Skin epidermis (tissue), 12 donors: ENCODE measurements around the gene CHRD.
"Not testable (repeated sequence)": the region's sequence is repeated elsewhere in the genome, so short reads cannot be mapped to it uniquely, and the experiment has no call there.

ENCODE experiments used
- H3K27ac ChIP-seq, 21 experiments: fragments of 200-600 bp; sonication (generic) in 11 of 21; one replicate each; pipeline ENCODE4 v1.5.0; 2020; ENCODE audit warnings: mild to moderate bottlenecking in 3 of 21, inconsistent platforms in 2 of 21, moderate library complexity in 2 of 21
- H3K4me3 ChIP-seq, 7 experiments: fragments of 200-600 bp; sonication (generic) in 2 of 7; one replicate each; pipeline ENCODE4 v1.5.0; 2020; ENCODE audit warnings: inconsistent platforms in 2 of 7, mild to moderate bottlenecking in 2 of 7, moderate library complexity in 1 of 7

Gene CHRD

DNA sequence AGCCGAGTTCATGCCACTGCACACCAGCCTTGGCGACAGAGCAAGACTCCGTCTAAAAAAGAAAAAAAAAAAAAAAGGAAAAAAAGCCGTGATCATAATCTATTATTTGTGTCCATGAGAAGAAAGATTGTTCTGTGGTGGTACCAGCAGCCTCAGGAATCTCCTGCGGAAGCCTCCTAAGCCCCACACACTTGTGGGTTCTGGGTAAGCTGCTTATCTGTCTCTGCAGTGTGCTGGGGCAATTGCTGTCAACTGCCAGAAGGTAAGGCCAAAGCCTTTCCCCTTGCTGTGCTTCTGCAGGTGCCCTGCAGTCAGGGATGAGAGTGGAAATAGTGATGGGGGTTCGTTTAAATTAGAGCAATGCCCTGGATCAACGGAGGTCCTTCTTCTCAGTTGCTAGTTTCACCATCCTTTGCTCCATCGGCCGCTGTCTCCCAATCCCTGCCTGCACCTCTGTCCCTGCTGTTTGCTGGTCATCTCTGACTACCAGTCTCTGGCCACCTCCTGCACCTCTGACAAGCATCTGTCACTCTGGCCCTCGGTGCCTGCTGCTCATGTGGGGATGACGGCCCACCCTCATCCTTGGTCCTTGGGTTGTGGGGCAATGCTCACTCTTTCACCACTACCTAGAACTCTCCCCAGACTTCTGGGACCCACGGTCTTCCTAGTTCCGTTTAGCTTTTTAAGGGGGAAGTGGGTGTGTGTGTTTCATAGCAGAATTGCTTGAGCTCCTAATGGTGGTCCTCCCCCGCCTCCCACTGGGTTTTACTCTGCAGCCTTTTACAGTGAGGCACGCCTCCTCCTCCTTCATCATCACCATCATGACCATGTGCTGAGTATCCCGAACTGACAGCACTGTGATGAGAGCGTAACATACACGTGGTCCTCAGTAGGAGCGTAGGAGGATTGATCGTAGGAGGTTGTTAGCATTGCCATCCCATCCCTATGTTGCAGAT is 25.5 kb downstream of the CHRD start:
- H3K27ac ChIP-seq: no peak overlapping the region
- no peak overlapping the region for H3K4me3 ChIP-seq

DNA sequence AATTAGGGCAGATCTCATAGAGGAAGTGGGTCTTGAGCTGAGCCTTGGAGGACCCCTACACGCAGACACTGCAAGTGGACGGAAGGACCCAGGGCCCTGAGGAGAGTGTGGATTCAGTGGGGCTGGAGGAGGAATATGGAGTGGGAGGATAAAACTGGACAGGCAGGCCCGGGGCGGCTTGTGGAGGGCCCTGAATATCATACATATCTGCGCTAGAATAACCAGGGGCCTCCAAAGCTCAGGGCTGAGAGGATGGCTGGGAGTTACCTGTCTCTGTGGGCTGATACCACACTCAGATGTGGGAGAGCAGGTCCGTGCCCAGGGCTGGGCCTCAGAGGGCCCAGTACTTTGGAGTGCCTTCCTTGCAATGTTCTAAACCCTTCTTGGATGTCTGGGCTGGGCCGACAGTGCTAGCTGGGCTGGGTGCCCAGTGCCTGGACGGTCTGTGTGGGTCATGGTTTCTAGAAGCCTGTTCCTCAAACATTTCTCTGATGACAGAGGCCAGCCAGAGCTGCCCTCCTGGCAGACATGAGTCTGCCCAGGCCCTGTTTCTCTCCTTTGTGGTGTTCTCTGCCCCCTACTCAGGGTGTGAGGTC is 29.6 kb downstream of the CHRD start:
- H3K4me3 ChIP-seq: no peak overlapping the region
- H3K27ac ChIP-seq: no peak overlapping the region

DNA sequence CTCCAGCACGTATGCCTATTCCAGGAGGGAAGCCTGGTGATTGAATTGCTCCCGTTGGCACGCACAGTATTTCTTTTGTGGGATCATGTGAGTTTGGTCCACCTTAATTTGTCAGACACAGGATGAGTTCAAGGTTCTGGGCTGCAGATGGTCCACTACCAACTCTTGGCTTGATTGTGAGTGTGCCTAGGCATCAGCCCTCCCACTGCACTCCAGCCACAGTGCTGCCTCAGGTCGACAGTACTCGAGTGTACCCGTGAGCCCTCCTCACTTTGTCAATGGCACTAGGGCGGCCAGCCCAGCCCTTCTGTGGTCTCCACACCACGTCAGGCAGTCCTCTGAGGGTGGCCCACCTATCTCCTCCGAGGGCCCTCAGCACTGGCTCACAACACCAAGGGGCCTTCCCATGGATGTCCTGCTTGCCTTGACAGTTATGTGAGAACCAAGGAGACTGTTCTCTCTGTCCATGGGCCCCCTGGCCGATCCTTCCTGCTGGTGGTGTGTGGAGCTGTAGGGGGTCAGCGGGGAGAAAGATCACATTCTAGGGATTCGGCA is 30.2 kb downstream of the CHRD start:
- Histone ChIP-seq H3K4me3 (no peak overlapping the region), H3K27ac (no peak overlapping the region)

DNA sequence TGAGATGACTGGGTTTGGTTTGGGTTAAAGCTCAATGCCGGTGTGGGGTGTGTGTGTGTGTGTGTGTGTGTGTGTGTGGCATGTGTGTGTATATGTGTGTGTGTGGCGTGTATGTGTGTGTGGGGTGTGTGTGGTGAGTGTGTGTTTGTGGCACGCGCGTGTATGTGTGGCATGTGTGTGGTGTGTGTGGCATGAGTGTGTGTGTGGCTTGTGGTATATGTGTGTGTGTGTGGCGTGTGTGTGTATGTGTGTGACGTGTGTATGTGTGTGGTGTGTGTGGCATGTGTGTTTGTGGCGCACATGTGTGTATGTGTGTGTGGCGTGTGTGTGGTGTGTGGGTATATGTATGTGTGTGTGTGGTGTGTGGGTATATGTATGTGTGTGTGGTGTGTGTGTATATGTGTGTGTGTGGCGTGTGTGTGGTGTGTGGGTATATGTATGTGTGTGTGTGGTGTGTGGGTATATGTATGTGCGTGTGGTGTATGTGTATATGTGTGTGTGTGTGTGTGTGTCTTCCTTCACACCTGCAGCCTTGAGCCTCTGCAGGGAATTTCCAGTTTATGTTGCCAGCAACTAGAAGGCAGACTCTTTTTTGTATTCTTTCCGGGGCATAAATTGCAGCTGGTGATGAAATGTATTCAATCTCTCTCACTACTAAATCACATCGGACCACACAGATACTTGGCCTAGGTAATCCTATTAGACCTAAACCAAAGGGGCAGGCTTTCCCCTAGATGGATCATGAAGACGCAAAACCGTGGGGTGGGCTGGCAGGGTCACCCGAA is 34.8 kb downstream of the CHRD start:
- Histone ChIP-seq H3K27ac (no peak overlapping the region), H3K4me3 (no peak overlapping the region)

DNA sequence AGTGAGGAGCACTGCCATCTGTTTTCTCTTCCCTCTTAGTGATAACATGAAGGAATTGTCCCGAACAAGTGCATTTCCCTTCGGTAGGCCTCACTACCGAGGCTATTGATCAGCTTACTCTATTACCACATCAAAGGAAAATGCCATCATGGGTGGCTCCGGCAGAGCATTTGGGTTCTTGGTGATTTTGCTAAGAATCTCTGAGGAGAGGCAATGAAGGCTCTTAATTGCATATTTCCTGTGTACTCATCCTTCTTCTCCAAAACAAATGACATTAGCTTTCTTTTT is 35.3 kb downstream of the CHRD start:
- H3K4me3 ChIP-seq: no peak overlapping the region
- no peak overlapping the region for H3K27ac ChIP-seq

DNA sequence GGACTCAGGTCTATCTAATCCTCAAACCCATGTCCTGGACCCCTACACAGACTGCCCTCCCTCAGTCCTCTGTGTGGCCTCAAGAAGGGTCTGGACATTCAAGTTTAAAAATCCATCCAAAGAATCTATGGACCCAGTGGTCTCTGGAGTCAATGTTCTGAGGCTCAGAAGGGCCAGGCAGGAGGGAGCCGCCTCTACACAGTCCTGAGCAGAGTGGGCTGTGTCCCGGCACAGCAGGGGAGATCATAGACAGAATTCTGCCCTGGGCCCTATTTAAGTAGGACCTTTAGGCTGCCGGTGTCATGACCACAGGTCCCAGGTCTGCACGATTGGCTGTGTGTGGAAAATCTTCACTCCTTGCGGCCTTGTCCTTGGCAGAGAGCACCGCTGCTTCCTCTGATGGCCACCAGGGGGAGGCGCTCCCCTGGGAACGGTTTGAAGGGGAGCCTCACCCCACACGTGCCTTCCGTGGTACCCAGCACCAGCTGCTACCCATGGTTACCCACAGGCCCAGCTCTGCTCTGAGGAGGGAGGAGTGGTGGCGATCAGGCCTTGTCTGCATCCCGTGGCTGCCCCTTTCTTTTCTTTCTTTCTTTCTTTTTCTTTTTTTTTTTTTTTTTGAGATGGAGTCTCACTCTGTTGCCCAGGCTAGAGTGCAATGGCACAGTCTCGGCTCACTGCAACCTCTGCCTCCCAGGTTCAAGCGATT is 37.9 kb downstream of the CHRD start:
- Histone ChIP-seq H3K4me3 (no peak overlapping the region), H3K27ac (no peak overlapping the region)

DNA sequence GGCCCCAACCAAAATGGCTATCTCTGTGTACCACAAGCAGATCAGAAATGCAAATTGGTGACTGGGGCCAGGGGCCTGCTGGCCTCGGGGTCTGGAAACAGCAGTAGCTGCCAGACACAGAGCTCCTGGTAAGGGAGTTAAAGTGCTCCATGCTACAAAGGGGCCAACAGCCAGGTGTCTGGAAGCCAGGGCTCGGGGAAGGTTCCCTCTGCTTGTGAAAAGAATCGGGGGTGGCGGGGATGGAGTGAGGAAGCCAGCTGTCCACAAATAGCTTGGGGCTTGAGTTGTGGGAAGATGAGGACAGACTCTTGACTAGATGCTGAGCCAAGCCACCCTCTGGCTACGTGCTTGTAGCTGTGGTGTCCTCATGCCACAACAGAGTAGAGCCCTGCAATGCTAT is 39.3 kb downstream of the CHRD start:
- no peak overlapping the region for H3K27ac ChIP-seq
- no peak overlapping the region for H3K4me3 ChIP-seq

DNA sequence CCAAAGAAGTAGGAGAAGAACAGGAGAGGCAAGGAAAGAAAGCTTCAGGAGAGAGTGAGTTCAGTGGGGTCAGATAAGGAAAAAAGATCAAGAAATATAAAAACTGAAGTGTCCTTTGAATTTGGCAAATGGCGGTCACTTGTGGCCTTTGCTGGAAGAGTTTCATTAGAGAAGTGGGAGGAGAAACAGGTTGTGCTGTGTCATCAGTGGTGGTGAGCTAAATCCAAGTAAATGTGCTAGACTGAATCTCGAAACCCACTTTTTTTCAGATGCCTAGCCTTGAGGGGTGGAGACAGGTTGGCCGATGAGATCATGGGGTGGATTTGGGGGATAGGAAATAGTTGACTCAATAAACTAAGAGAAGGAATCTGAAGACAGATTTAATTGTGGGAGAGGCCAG is 43.7 kb downstream of the CHRD start:
- H3K27ac ChIP-seq: no peak overlapping the region
- no peak overlapping the region for H3K4me3 ChIP-seq

DNA sequence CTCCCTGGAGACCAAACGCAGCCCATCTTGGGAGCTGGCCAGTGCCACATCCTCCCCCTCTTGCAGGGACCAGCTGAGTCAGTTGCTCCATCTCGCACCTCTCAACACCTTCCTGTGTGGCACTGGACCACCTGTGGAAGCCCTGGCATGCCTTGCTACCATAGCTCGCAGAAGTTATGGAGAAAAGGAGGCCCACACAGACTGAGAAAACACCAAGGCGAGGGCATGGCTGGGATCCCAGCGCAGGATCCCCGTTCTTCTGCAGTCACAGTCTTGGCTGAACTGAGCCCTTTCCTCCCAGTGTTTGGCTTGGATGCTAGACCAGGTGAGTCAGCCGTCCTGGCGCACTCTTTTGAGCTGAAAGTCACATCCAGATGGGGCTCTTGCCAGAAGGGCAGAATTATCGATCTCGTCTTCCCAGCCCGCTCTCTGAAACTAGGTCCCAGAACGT is 46.9 kb downstream of the CHRD start:
- Histone ChIP-seq H3K4me3 (no peak overlapping the region), H3K27ac (peak overlapping the region in 2 of 21 experiments; percentile 48 to 51)

DNA sequence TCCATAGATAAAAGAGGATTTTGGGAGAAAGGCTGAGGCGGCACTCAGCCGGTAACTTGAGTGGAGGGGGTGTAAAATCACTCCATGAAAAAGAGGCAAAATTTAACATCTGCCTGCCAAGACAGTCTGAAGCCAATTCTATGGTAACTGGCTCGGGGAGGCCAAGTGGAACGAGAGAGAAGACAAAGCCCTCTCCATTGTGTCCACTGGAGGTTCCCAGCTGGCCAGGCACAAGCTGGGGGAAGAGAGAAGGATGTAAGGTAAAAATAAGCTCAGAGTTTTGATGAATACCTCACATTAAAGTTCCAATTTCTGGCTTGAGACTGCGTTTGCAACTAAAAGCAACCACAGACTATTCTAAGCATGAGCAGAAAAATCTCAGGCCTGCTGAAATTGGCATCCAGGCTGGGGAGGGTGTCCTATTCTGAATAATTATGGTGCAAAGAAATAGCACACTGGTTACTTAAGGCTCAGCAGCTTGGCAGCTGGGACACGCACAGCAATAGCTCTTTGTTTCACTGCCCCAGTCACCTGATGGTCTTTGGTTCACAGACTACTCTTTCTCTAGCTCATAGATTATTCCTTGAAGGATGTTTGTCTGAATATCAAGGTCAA is 48.8 kb downstream of the CHRD start:
- Histone ChIP-seq H3K4me3 (no peak overlapping the region), H3K27ac (peak overlapping the region in 7 of 21 experiments; percentile 19 to 50 (median 25))

DNA sequence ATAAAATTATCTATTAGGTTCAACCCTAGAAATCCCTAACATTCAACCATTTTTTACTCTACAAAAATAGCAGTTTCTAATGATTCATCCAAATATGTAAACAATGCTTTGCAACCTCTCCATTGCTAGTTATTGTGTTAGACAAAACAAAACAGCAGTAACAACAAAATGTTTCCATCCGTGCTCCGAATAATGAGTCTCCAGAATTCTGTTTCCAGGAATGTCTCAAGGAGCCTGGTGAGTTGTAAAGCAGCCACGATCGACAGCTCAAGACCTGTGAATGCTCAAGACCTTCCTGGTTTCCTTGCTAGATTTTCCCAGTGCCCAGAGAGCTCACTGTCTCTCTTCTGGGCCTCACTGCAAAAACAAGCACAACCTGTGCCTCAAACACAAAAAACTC is 49.9 kb downstream of the CHRD start:
- no peak overlapping the region for H3K4me3 ChIP-seq
- H3K27ac ChIP-seq: peak overlapping the region in 2 of 21 experiments; percentile 17 to 29

DNA sequence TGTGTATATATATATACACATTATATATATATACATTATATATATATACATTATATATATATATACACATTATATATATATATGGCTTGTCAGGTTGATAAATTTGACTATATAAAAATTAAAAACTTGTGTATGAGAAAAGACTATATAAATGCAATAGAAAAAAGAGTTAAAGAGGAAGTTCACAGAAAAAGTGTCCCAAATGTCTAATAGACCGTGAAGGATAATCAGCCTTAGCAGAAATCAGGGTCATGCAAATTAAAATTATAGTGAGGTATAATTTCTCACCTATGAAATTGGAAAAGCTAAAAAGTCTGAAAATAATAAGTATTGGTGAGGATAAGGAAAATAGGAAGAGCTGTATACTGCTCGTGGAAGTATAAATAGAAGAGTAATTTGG is 51.1 kb downstream of the CHRD start:
- no peak overlapping the region for H3K27ac ChIP-seq
- H3K4me3 ChIP-seq: no peak overlapping the region

DNA sequence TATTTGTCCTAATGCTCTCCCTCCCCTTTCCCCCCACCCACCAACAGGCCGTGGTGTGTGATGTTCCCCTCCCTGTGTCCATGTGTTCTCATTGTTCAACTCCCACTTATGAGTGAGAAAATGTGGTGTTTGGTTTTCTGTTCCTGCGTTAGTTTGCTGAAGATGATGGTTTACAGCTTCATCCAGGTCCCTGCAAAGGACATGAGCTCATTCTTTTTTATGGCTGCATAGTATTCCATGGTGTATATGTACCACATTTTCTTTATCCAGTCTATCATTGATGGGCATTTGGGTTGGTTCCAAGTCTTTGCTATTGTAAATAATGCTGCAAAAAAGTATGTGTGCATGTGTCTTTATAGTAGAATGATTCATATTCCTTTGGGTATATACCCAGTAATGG is 53.3 kb downstream of the CHRD start:
- not testable (repeated sequence) for H3K27ac ChIP-seq

DNA sequence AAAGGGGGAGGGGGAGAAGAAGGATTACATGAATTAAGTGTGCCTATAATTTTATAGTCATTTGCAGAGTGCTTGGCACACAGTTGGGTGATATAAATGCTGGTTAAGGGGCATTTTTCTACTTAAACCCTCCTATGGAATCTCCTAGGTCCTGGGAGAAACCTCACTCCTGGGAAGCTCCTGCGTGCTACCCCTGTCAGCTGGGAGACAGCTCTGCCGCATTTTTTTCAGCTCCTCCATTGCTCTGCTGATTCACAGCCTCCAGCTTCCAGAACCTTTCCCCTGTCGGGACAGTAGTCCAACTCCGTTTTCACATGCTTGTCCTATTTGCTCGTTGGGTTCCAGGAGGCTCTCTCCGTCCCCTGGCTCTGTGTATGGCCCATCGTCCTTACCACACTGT is 59.2 kb downstream of the CHRD start:
- no peak overlapping the region for H3K4me3 ChIP-seq
- no peak overlapping the region for H3K27ac ChIP-seq

More for the DNA sequence above, 53.3 kb downstream of the CHRD start:
- not testable (repeated sequence) for H3K4me3 ChIP-seq
